Neural crest cell (in vitro differentiated cells): ENCODE results near the gene BIN2. TPM values are rescaled to one million over a fixed set of nuclear protein-coding genes. Genes with fewer than 3 reads are reported as not detected.
"Not testable (repeated sequence)": the region's sequence is repeated elsewhere in the genome, so short reads cannot be mapped to it uniquely, and the experiment has no call there.

Source experiments
- DNase-seq: peaks from one replicate; pipeline ENCODE4 v3.0.0; 2021; ENCODE audit warnings: low read depth, mixed read lengths, low spot score
- H3K27ac Mint-ChIP-seq: one replicate; pipeline ENCODE4 v1.8.0; 2021; ENCODE audit warnings: mild to moderate bottlenecking, mixed read lengths; ENCODE audit not compliant: unreplicated experiment
- H3K27me3 Mint-ChIP-seq: 2 replicates; pipeline ENCODE4 v1.8.0; 2021; ENCODE audit warnings: low read depth, mild to moderate bottlenecking, mixed read lengths
- H3K36me3 Mint-ChIP-seq: 2 replicates; pipeline ENCODE4 v1.8.0; 2021; ENCODE audit warnings: low read depth, mild to moderate bottlenecking, mixed read lengths
- H3K4me1 Mint-ChIP-seq: 2 replicates; pipeline ENCODE4 v1.8.0; 2021; ENCODE audit warnings: mixed read lengths
- H3K4me3 Mint-ChIP-seq: one replicate; pipeline ENCODE4 v1.8.0; 2021; ENCODE audit warnings: mild to moderate bottlenecking, mixed read lengths
- H3K9me3 Mint-ChIP-seq: 2 replicates; pipeline ENCODE4 v1.8.0; 2021; ENCODE audit warnings: mixed read lengths
- total RNA-seq: library from RNA; stranded (reverse); gene quantifications from 2 replicates; pipeline ENCODE4 v1.2.1, GENCODE V29; 2021
- TF ChIP-seq, protein P1 (sequence below): fragments of 200-600 bp; sonication (generic); conservative IDR thresholded peaks from 2 replicates; pipeline ENCODE4 v1.5.0; 2021; ENCODE audit warnings: antibody characterized with exemption, mild to moderate bottlenecking

BIN2 gene
- total RNA-seq, 1 donor from 2014 or later, result not detected

DNA sequence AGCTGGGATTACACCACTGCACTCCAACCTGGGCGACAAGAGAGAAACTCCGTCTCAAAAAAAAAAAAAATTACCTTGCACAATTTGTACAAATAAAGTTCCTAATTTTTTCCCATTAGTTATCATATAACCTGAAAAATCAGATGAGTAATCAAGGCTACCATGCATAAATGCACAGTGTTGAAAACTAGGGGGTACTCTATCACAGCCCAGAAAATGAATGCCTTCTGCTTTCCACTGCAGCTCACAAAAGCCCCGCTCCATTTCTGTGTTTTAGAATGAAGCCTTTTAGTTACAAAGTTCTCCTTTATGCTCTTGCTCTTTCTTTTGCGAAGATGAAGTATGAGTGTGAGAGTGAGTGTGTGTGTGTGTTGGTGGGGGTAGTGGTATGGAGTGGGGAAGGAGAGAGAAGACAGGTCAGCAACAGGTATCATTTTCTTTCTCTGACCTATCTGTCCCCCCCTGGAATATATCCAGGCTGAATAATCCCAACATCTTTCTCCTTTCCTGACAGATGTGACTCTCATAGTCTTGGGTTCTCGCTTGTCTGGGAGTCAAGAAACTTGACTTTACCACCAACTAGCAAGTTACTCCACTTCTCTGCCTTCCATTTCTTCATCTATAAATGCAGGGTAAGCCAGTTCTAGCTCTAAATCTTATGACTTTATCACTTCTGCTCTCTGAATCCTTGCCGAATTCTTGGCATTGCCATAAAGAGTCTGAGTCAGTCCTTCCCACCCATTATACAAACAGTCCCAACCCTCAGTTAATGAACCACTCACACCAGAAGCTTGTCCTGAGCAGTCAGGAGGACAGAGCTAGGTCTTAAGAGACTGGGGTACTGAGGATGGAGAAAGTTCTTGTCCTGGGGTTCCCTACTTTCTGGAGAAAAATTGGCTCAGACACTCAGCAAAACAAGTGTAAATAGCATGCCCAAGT is 16.1 kb downstream of the BIN2 start:
- DNase-seq, result no peak
- Mint-ChIP-seq H3K36me3 (no peaks in the 10 kb centered on the region), H3K27ac (no peak overlapping the region), H3K27me3 (no peaks in the 10 kb centered on the region), H3K9me3 (no peaks in the 10 kb centered on the region), H3K4me1 (no peaks in the 10 kb centered on the region), H3K4me3 (no peak overlapping the region)
- TF ChIP-seq, protein P1, sequence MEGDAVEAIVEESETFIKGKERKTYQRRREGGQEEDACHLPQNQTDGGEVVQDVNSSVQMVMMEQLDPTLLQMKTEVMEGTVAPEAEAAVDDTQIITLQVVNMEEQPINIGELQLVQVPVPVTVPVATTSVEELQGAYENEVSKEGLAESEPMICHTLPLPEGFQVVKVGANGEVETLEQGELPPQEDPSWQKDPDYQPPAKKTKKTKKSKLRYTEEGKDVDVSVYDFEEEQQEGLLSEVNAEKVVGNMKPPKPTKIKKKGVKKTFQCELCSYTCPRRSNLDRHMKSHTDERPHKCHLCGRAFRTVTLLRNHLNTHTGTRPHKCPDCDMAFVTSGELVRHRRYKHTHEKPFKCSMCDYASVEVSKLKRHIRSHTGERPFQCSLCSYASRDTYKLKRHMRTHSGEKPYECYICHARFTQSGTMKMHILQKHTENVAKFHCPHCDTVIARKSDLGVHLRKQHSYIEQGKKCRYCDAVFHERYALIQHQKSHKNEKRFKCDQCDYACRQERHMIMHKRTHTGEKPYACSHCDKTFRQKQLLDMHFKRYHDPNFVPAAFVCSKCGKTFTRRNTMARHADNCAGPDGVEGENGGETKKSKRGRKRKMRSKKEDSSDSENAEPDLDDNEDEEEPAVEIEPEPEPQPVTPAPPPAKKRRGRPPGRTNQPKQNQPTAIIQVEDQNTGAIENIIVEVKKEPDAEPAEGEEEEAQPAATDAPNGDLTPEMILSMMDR, result no peak

DNA sequence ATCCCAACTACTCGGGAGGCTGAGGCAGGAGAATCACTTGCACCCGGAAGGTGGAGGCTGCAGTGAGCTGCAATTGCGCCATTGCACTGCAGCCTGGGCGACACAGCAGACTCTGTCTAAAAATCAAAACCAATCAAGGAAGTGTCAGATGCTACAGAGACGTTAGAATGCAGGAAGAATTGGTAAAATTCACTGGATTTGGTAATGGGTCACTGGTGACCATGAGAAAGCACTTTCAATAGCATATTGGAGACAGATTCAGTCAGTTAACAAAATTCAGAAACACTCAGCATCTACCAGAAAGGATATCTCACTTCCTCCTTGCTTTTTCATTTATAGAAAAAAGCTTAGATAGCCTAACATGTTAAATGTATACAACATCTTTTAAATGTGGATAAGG is 17.5 kb downstream of the BIN2 start:
- no peak overlapping the region for H3K4me3 Mint-ChIP-seq
- no peaks in the 10 kb centered on the region for H3K36me3 Mint-ChIP-seq
- no peaks in the 10 kb centered on the region for H3K27me3 Mint-ChIP-seq
- no peaks in the 10 kb centered on the region for H3K4me1 Mint-ChIP-seq
- no peak for DNase-seq
- H3K9me3 Mint-ChIP-seq, result no peaks in the 10 kb centered on the region
- H3K27ac Mint-ChIP-seq, result no peak overlapping the region
- TF ChIP-seq, protein P1, result no peak

DNA sequence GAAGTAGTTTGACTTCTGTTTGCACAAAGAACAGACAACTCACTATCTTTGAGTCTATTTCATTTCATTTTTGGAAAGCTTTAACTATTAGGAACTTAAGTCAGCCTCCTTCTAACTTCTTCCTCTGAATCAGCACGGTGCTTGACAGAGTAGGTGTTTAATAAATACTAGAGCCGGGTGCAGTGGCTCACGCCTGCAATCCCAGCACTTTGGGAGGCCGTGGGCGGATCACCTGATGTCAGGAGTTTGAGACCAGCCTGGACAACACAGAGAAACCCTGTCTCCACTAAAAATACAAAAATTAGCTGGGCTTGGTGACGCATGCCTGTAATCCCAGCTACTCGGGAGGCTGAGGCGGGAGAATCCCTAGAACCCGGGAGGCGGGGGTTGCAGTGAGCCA is 23.2 kb downstream of the BIN2 start:
- not testable (repeated sequence) for DNase-seq

DNA sequence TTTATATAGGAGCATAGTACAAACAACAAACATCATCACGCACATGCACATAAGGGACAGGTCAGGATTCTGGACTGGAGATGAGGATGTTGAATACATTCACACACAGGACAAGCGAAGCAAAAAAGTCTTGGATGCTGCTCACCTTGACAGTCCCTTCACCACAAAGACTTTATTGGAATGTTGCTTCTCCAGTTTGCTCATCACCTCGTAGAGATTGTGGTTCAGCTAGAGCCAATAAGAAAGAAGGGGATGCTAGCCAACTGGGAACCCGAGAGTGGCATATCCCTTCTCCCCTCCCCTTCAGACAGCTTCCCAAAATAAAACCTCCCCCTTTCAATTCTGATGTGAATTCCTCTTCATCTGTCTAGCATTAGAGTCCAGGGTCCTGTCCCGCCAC is 28.3 kb downstream of the BIN2 start:
- Mint-ChIP-seq H3K36me3 (no peaks in the 10 kb centered on the region), H3K4me1 (peaks cover 3% of the 10 kb centered on the region), H3K27ac (no peak overlapping the region), H3K27me3 (no peaks in the 10 kb centered on the region), H3K4me3 (no peak overlapping the region), H3K9me3 (no peaks in the 10 kb centered on the region)
- DNase-seq, result no peak
- TF ChIP-seq, protein P1, result no peak

More for the DNA sequence above, 23.2 kb downstream of the BIN2 start:
- H3K27me3 Mint-ChIP-seq, H3K27ac Mint-ChIP-seq, H3K36me3 Mint-ChIP-seq, H3K9me3 Mint-ChIP-seq, H3K4me3 Mint-ChIP-seq, H3K4me1 Mint-ChIP-seq: not testable (repeated sequence)

DNA sequence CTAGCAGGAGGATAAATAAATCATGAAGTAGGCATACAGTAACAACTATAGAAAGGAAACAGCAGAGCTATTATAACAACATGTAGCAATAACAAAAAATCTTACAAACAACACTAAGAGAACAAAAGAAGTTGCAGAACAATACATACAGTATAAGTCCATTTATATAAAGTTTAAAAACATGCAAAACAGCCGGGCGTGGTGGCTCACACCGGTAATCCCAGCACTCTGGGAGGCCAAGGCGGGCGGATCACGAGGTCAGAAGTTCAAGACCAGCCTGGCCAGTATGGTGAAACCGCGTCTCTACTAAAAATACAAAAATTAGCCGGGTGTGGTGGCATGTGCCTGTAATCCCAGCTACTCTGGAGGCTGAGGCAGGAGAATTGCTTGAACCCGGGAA is 29.9 kb downstream of the BIN2 start:
- H3K4me1 Mint-ChIP-seq, H3K4me3 Mint-ChIP-seq, H3K27ac Mint-ChIP-seq, DNase-seq, H3K36me3 Mint-ChIP-seq, H3K27me3 Mint-ChIP-seq, H3K9me3 Mint-ChIP-seq: not testable (repeated sequence)

DNA sequence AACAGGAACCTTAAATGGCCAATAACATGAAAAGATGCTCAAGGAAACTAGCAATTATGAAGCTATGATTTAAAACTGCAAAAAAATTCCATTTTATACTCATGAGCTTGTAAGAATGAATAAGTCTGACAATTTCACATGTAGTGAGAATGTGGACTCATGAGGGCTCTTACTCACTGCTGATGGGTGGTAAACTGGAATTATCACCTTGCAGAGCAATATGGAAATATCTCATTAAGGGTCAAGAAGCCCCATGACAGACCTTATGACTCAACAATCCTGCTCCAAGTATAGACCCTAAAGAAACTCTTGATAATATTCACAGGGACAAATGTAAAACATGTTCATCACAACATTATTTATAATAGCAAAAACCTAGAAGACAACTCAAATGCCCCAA is 30.3 kb downstream of the BIN2 start:
- no peak for DNase-seq
- H3K4me3 Mint-ChIP-seq, result no peak overlapping the region
- TF ChIP-seq, protein P1, result no peak
- H3K36me3 Mint-ChIP-seq, result no peaks in the 10 kb centered on the region
- no peaks in the 10 kb centered on the region for H3K9me3 Mint-ChIP-seq
- H3K27me3 Mint-ChIP-seq, result no peaks in the 10 kb centered on the region
- no peak overlapping the region for H3K27ac Mint-ChIP-seq
- H3K4me1 Mint-ChIP-seq, result no peaks in the 10 kb centered on the region

DNA sequence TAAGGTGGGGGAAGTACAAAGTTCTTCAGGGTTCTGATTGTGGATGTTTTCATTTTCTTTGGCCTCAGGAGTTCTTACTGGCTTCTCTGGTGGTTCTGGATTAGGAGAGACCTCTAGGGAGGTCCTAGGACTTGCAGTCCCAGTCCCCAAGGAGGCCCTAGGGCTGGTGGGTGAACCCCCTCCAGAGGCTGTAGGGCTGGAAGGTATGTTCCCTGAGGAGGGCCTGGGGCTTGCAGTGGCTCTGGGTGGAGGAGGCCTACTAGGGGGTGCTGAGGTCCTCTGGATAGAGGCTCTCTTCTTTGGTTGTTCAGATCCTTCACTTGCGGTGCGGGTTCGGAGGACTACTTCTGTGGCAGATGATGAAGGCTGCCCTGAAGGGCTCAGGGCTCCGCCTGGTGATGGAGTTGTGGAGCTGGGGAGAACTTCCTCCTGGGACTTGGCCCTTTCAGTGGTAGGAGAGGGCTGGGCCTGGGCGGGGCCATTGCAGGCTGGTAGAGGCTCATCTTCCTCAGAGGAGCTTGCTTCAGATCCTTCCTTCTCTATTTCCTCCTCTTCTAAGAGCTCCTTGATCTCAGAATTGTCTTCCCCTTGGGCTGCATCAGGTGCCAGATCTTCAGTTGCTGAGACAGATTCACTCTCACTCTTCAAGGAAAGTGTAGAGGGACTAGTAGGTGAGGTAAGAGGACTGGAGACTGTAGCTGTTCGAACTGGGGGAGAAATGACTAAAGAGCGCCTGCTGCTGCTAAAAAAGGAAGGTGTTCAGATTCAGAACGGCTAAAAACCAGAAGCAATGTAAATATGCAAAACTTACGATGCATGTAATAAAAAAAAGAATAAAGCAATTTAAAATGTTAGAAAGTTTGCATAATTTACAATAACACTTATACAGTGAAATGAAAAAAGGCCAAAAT is 32.1 kb downstream of the BIN2 start:
- not testable (repeated sequence) for H3K27ac Mint-ChIP-seq, H3K27me3 Mint-ChIP-seq, H3K36me3 Mint-ChIP-seq, H3K4me3 Mint-ChIP-seq, H3K9me3 Mint-ChIP-seq, DNase-seq, H3K4me1 Mint-ChIP-seq
